KG1 (cell line): Measurements from ENCODE around the gene HTATIP2.
"Not testable (repeated sequence)": the region's sequence is repeated elsewhere in the genome, so short reads cannot be mapped to it uniquely, and the experiment has no call there.

Experiments used
- DNase-seq: peaks from one replicate; lab custom pipeline; 2025; lab: John Stamatoyannopoulos, UW

HTATIP2 gene

DNA sequence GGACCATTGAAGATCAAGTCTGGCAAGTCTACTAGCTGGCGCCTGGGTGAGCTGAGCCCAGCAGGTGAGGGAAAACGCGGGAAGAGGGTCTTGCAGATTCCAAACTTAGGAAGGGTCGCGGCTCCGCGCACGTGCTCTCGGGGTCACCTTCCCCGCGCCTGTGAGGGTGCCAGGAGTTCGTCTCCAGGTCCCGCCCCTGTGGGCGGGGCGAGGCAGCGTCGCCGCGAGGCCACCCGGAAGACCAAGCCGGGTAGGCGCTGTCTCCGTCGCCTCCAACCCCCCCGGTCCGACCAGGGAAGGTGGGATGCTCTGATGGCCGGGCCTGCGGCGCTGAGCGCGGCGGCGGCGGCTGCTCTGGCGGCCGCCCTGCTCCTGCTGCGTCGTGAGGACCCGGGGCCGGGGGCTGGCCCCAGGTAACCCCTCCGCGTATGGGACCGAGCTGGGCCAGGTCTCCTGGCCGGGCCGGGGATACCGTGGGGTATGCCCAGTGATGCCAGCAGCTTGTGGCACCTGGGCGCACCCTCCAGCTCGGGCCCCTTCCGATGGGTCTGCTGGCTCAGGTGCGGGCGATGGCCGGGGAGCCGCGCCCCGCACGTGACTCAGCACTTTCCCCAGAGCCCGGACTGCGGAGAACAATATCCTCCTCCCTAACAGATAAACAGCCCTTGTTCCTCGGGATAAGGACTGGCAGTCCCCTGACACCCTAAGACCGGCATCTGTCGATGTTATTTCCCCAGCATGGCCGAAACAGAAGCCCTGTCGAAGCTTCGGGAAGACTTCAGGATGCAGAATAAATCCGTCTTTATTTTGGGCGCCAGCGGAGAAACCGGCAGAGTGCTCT is at the start of gene HTATIP2:
Gene HTATIP2, plus strand, starts transcription at position 215 of the 841 bp plus-strand sequence. Its CDS starts 524 bp downstream, at position 739.
- DNase-seq: no peak

DNA sequence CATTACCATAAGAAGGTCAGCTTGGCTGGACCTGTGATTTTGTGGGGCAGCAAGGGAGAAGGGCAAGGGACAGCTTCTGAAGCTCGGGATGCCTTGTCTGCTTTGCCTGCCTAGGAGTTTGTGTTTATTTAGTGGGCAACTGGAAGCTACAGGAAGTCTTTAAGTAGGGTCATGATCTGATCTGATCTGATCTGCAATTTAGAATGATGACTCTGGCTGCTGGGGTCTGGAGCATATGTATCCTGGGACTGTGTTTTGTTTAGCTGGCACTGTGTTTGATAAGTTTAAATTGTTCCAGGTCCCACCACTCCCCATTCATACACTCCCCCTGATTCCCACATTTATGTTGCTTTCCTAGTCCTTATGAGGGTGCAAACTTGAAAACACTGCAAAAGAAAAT is 47.7 kb upstream of the HTATIP2 start:
- no peak for DNase-seq

- no peak for DNase-seq
Measured at GRCh38 chr11:20321177-20321576, 42.3 kb upstream of the HTATIP2 start.

DNA sequence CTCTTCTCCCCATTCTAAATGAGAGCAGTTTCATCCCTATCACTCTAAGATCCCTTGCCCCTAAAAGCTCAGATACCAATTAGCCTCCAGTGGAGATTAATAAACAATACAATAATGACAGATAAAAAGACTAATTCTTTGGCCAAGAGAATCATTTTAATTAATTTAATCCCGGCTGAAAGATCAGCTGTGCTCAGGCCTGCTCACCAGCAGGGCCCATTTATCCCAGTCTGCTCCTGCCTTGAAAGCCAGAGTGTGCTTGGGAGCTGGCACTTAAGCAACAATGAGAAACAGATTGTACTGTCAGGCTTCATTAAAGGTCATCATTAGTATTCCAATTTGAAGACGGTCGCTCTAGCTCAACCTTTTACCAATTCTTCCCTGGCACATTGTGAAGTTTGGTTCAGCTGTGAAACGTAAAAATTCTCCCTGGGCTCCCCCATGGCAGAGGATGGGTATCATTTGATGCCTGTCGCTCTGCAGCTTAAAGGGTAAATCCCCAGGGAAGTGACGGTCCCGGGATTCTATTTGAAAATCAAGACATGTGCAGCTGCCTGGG is 36.1 kb upstream of the HTATIP2 start:
- DNase-seq: no peak

DNA sequence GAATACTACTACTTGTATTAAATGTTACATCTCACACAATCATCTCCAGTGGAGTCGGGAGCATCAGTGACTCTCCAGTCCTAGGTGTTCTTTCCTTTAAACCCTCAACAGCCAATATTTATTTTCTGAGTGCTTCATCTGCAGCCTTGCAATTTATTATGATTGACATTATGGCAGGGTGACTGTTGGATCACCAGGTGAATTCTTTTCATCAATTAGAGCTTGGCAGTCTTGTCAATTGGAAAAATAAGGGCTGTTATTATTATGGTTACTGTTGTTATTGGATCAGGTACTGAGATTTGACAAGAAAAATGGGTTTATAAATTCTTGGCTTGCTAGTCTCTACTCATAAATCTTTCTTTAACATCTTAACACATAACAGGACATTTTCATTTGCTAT is 27.5 kb upstream of the HTATIP2 start:
- DNase-seq: no peak

- no peak for DNase-seq
Measured at GRCh38 chr11:20337526-20338154, 25.9 kb upstream of the HTATIP2 start.

DNA sequence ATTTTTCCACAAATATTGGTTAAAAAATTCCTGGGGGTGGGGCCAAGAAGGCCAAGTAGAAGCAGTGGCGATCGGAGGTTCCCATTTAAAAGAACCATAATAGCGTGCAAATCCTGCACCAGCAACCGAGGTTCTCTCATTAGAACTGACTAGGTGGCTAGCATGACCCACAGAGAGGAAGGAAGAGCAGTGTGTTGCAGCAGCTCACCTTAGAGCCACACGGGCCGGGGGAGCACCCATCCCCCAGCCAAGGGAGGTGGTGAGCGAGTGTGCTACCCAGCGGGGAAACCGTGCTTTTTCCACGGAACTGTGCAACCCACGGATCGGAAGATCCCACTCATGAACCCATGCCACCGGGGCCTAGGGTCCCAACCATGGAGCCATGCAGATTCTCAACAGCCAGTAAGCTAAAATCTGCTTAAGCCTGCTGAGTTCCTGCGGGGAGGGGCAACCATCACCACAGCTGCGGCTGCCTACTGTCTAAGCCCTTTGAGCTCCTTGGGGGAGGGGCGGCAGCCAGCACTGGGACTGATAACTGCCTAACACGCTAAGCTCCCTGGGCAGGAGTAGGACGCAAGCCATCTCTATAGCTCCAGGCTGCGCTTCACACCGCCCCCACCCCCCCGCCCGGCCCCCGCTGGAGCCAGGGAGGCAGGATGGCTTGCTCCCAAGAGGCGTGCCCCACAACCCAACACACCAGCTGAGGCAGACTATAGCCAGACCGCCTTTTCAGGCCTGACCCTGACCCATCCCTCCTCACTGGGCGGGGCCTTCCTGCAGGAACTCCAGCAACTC is 21.0 kb upstream of the HTATIP2 start:
- DNase-seq: no peak

DNA sequence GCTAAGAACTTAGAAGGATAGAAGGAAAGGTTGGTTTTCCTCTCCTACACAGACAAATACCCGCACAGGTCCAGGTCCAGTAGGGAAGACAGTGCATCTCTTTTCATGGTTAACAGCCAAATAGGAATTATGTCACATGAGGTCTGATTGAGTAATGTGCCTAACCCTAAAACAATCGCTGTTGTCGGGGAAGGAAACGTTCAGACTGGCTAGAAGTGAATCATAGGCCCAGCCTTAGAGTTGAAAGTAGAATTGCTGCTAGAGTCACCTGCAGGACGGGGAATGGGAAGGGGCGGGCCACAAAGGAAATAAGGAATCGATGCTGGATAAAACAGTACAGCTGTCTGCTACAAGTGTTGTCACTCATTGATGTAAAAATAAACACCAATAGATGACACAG is 12.4 kb upstream of the HTATIP2 start:
- DNase-seq: no peak

DNA sequence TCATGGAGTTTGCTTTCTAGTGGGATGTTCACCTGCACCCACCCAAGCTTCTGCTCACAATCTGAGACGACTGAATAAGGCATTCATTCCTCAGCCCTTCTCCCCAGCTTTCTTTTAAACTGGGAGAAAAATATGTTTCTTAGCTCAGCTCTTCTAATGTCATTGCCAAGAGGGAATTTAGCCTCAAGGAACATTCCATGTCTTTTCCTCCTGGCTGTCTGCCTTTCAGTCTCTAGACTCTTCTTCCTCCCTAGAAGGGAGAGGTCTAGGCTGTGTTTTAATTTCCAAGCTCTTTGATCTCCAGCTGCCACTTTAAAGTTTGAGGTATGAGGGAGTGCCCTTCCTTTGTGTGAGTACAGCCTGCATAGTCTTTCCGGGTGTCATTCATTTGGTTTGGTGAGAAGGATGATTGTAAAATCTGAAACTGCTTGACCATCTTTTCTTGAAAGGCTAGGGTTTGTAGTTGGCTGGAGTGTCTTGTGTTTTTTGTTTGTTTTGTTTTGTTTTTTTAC is 11.7 kb upstream of the HTATIP2 start:
- no peak for DNase-seq

DNA sequence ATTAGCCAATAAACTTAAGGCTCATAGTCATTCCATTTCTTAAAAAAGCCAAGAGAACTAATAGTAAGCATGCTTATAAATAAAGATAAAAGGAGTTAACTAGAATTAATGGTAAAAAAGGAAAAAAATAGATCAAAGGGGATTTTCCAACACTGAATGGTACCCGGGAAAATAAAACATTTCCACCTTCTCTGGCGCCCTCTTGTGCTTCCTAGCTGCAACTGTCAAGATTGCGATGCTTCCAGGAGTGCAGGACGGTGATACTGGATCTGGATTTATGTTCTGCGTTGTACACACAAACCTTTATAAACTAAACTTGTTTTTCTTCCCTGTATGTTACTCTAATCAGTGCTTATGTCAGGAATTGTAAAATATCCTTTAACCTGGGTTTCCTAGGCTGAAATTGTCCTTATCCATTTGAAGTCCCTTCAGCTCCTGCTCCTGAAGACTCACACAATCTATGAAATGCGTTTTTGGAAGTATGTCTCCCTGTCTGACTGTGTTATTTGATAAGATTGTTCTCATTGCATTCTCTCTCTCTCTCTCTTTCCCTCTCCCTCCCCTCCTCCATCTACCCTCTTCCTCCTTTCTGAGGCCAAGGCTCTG is 9.6 kb upstream of the HTATIP2 start:
- DNase-seq: no peak

- DNase-seq: no peak
Measured at GRCh38 chr11:20355221-20356219, 8.0 kb upstream of the HTATIP2 start.

- DNase-seq: no peak
Measured at GRCh38 chr11:20357150-20357549, 6.4 kb upstream of the HTATIP2 start.

DNA sequence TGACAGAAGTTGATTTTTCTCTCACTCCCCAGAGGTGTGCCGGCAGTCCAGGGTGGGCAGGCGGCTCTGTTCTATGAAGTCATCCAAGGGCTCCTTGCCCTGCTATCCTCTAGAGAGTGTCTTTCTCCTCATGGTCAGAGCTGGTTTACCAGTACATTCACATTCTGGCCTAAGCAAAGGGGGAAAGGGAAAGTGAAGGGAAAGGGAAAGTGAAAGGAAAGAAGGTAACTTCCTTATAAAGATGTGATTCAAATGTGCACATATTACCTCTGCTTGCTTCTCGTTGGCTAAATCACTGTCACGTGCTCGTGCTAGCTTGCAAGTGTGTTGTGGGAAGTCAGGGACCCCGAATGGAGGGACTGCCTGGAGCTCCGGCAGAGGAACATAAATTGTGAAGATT is 2.9 kb upstream of the HTATIP2 start:
- no peak for DNase-seq

- no peak for DNase-seq
Measured at GRCh38 chr11:20362481-20362880, 1.0 kb upstream of the HTATIP2 start.

DNA sequence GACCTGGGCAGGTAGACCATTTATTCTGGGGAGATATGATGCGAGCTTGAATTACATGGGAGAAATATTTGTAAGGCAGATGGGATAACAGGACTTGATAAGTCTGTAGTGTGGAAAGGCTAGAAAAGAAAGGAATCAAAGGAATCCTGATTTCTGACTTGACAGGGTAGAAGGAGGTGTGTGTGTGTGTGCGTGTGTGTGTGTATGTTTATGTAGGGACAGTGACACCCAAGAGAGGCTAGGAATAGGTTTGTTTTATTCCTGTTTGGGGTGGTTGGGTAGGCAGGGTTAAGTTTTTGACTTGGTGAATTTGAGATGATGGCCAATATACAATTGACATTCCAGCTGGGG is 390 bp upstream of the HTATIP2 start:
- no peak for DNase-seq

- no peak for DNase-seq
Measured at GRCh38 chr11:20364341-20364792, 853 bp downstream of the HTATIP2 start.

- DNase-seq: not testable (repeated sequence)
Measured at GRCh38 chr11:20365465-20365864, 2.0 kb downstream of the HTATIP2 start.

- no peak for DNase-seq
Measured at GRCh38 chr11:20367313-20367948, 3.9 kb downstream of the HTATIP2 start.

GRCh38 chr11:20368438-20368837 is 4.9 kb downstream of the HTATIP2 start:
- no peak for DNase-seq

DNA sequence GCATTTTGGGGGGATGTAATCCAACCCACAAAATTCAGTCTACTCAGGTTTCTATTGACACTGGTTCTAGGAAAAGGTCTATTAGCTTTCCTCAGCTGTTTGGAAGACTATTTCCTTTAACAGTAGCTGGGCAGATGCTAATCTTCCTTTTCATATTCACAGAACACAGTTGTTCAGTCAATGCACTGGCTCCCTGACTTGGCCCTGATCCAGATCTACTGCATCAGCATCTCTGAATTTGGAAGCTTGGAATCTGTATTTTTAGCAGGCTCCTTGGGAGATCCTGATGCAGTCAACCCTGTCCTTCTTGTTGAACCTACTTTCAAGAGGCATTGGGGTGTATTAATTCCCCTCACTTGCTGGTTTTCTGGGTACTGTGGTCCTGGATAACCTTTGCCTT is 6.3 kb downstream of the HTATIP2 start:
- DNase-seq: no peak
